HL-60 (cell line): ENCODE measurements around the gene AQP12A.

ENCODE experiments used
- CTCF ChIP-seq: IDR thresholded peaks from one replicate; pipeline ENCODE4 v1.5.1; 2011; ENCODE audit warnings: low read length, control low read depth, inconsistent platforms; ENCODE audit not compliant: insufficient read depth
- GABPA ChIP-seq: IDR thresholded peaks from 2 replicates; pipeline ENCODE4 v1.6.1; 2012; ENCODE audit warnings: low read depth
- POLR2AphosphoS5 ChIP-seq: IDR thresholded peaks from 2 replicates; pipeline ENCODE4 v1.6.1; 2012; ENCODE audit warnings: low read depth
- REST ChIP-seq: IDR thresholded peaks from 2 replicates; pipeline ENCODE4 v1.6.1; 2012; ENCODE audit warnings: low read depth; ENCODE audit not compliant: insufficient replicate concordance
- SPI1 ChIP-seq: IDR thresholded peaks from 2 replicates; pipeline ENCODE4 v1.6.1; 2012; ENCODE audit warnings: low read depth, mild to moderate bottlenecking, borderline replicate concordance

- TF ChIP-seq CTCF (no peak), POLR2AphosphoS5 (no peak), REST (no peak), GABPA (no peak), SPI1 (no peak)
Measured at GRCh38 chr2:240646176-240646899, 45.3 kb upstream of the AQP12A start.
